GM18502 (cell line): ENCODE results near the gene PAXIP1.
"Not testable (repeated sequence)": the region's sequence is repeated elsewhere in the genome, so short reads cannot be mapped to it uniquely, and the experiment has no call there.

Experiments used
- ATAC-seq: cut with Tn5 transposase; IDR thresholded peaks from one replicate; pipeline ENCODE4 v1.9.1; 2021; ENCODE audit warnings: mild to moderate bottlenecking; ENCODE audit not compliant: unreplicated experiment, poor library complexity

PAXIP1 gene

GRCh38 chr7:154950960-154951359, 52.0 kb downstream of the PAXIP1 start:
- ATAC-seq, result no peak

DNA sequence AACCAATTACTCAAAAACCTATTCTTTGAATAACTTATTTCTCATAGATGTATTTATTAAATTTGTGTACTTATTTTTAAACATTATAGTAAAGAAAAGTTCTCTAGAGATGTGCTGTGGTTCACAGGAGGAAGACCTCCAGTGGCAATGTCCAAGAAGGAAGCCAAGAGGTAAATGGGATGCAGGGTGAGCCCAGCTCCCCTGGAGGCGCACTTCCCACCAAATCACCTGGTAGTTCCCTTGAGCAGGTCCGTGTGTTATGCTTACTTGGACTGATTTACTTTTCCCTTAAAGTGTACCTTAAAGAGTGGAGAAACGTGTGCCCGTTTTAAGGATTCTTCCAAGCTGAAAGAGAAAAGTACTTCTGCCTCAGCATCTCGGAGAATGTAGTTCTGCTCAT, 55.3 kb downstream of the PAXIP1 start:
- ATAC-seq, result no peak

DNA sequence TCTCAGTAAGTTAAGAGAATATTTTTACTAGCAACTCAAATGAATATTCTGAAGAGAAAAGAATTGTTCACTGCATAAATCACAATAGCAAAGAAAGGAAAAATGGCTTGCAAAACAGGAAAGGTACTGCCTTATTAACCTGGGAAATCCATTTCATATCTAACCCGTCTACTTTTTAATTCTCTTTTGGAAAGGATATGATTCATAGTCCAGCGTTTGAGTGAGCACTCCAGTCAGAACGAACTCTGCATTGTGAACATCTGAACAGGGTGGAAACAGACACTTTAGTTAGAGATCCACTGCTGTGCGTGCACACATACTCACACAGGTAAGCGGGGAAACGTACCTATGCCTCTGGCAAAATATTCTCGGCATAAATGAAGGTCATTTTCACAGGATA, 56.8 kb downstream of the PAXIP1 start:
- no peak for ATAC-seq

GRCh38 chr7:154943906-154944305, 59.0 kb downstream of the PAXIP1 start:
- ATAC-seq, result no peak

DNA sequence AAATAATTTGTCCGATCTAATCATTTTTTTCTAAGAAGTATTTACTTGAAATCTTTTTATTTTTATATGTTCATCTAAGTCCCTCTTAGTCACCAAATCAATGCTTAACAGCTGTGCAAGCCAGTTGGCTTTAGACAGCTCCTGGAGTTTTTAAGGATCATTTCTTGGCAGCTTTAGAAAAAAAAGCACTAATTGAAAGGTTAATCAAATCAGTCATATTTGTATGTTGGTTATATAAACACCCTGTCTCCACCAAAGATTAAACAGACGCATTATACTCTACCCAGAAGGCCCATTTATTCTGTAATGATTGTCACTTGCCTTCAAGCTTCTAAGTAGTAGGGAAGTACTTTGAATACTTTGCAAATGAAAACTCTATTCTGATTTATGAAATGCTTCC, 60.2 kb downstream of the PAXIP1 start:
- no peak for ATAC-seq

DNA sequence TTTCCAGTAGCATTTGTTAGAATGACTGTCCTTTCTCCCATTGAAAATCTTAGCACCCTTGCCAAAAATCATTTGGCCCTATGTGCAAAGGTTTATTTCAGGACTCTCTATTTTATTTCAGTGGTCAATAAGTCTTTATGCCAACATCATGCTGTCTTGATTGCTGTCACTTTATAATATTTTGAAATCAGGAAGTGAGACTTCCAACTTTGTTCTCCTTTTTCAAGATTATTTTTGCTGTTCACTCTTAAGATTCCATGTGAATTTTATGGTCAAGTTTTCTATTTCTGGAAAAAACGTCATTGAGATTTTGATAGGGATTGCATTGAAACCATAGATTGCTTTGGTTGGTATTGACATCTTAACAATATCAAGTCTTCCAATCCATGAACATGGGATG, 65.1 kb downstream of the PAXIP1 start:
- ATAC-seq, result no peak

GRCh38 chr7:154934353-154934952, 68.5 kb downstream of the PAXIP1 start:
- not testable (repeated sequence) for ATAC-seq

DNA sequence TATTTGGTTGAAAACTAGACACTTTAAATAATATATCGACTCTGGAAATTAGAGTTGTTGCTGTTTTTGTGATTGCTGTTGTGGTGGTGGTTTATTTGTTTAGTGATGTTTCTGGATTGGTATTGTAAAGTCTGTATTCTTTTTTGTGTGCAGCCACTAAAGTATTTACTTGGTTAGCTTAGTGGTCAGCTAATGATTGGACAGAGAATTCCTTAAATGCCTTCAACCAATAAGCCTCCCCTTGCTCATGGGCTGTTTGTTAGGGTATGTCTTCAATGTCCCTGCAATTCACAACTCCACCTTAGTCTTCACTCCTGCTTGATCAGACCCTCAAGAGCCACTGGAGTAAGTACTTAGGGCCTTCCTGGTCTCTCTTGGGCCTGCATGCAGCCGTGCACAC, 71.0 kb downstream of the PAXIP1 start:
- ATAC-seq, result no peak

DNA sequence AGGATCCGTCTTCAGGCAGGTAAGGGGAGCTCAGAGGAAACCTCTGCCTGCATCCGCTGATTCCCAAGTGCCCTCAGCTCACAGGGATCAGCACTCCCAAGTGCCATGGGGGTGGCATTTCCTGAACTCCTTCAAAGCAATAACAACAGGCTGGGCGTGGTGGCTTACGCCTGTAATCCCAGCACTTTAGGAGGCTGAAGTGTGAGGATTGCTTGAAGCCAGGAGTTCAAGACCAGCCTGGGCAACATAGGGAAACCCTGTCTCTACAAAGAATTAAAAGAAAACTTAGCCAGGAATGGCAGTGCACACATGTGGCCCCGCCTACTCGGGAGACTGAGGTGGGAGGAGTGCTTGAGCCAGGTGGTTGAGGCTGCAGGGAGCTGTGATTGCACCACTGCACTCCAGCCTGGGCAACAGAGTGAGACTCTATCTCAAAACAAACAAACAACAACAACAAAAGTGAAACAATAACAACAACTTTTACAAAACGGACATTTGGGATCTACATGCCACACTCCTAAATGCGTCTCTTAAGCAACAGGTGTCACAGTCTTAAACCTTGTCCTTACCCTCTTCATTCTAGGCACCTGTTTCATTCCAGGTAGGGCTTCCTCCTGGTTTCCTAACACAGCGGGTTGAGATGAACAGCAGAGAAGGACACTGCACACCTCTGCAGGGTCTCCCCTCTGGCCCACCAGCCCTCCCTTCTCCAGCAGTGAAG, 73.8 kb downstream of the PAXIP1 start:
- peak; percentile 1 for ATAC-seq

DNA sequence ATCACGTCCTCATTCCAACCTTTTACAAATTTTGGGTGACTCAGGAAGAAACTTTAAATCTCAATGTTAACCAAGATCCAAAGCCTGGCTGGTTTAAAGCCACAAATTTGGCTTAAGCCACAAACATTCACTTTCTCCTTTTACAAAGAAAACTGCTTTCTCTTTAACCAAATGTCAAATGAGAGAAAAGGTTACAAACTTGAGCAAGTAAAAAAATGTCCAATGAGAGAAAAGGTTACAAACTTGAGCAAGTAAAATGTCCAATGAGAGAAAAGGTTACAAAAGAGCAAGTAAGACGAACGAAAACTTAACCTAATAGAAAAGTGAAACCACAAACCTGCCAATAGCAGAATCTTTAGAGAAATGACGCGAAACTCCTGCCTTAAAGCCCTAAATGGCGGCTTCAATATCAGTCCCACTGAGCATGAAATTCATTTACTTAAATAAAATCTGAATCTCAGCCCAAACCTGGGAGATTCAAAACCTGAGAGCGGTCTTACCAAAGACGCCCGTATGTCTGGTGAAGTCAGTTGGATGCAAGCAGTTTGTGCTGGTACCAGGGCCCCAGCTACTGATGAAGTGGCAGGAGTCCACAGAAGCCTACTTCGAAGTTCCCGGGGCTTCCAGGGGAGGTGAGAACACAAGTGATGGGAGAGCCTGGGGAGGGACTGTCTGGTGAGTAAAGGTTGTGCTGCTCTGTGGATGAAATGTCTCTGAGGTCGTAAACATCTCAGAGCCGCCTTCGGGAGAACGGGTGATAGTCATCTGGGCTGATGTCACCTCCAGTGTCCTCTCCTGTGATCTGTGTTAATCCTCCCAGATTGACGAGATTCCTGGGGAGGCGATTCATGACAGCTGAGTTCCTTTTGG, 74.6 kb downstream of the PAXIP1 start:
- peak; percentile 87 for ATAC-seq

DNA sequence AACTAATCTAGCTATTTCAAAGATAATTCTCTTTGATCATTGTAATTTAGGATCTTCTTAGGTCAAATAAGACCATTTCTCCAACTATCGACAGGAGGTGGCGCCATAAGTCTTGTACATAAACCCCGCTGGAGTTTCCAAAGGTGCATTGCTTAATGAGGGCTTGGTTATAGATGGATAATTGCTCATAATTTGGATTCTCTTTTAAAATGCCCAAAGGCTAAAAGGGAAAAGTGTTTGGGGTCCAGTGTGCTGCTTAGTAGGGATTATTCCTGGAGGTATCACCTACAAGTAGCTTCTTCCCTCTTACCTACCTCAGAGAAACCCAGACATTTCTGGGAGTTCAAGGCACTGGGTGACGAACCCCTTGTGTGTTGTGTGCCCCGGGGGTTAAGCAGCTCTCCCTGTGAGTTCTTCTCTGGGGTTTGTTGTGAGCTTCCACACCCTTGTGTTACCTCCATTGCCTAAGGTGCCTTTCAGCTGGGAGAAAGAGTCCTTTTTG, 75.2 kb downstream of the PAXIP1 start:
- peak; percentile 59 for ATAC-seq

DNA sequence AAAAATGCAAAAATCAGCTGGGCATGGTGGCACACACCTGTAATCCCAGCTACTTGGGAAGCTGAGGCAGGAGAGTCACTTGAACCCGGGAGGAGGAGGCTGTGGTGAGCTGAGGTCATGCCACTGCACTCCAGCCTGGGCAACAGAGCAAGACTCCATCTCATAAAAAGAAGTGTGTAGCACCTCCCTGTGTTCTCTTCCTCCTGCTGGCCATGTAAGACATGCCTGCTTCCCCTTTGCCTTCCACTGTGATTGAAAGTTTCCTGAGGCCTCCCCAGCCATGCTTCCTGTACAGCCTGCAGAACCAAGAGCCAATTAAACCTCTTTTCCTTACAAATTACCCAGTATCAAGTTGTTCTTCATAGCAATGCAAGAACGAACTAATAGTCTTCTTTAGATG, 80.5 kb downstream of the PAXIP1 start:
- ATAC-seq, result not testable (repeated sequence)

- no peak for ATAC-seq
These were observed 83.3 kb downstream of the PAXIP1 start for GRCh38 chr7:154919344-154920225.

GRCh38 chr7:154918741-154919140, 84.2 kb downstream of the PAXIP1 start:
- no peak for ATAC-seq

DNA sequence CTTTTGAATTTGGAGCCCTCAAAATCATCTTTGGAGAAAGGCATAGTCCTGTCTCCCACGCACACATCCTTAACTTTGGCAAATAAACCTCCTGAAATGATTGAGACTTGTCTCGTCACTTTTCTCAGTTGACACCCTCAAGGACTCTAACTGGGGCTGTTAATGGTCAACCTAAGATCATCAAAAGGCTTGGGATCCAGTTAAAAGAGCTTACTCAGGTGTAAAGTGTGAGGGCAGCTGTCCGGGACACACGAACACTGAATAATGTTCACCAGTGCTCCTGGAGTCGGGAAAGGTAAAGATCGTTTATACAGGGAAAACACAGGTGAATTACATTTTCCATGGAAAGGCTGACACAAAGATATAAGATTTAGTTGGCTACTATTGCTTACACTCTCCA, 84.7 kb downstream of the PAXIP1 start:
- no peak for ATAC-seq

DNA sequence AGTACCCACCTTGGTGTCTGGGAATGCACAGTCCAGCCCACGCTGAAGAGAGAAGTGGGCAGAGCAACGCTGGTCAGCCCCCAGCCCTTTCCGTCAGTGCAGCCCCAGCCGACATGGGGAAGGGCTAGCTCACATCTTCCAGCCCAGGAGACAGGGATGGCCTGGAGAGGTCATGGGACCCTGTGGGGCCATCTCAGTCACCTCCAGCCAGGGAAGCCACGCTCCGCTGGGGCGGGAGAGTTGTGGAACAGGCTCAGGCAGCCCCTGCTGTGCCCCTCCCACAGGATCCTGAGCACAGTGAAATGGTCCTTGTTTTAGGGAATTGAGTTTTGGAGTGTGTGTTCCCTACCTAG, 85.1 kb downstream of the PAXIP1 start:
- no peak for ATAC-seq

DNA sequence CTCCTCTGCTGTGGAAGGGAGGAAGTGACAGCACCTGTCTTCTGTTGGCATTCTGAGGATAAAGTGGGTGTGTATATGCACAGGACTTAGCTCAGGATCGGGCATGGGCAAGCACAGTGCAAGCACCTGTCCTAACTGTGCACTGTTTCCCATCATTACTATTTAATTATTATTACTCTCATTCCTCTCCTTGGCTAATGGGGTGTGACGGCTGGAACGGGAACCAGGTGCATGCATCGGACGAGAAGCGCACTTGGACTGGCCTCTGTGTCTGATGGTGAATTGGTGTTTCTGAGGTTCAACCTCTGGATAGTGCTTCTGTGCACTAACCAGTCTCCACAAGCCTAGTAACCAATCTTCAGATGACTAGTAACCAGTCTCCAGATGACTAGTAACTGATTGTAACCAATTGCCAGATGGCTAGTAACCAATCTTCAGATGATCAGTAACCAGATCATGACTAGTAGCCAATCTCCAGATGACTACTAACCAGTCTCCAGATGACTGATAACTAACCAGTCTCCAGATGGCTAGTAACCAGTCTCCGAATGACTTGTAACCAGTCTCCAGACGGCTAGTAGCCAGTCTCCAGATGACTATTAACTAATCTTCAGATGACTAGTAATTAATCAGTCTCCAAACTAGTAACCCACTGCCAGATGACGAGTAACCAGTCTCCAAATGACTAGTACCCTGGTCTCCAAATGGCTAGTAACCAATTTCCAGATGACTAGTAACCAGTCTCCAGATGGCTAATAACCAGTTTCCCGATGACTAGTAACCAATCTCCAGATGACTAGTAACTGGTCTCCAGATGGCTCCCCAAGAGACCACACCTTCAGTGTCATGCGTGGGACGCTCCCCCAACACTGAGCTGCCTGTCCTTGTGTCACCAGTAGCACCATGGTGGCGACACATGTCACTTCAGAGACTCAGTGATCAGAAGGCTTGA, 85.8 kb downstream of the PAXIP1 start:
- no peak for ATAC-seq

DNA sequence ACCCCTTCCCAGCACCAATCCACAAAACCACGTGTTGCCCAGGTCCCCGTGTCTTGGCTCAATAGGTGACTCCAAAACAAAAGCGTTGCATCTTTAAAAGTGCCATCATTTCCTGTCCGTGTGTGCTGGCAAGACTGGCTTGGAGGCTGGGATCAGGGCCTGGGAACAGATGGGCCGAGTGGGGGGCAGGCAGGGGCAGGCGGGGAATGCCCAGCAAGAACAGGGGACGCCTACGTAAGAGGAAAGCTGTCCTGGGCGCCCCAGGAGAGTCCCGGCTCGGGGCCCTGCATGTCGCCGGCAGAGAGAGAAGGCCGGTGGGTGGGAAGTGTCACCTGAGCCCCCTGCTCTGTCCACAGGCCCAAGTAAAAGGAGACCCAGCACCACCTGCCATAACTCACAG, 86.5 kb downstream of the PAXIP1 start:
- no peak for ATAC-seq

DNA sequence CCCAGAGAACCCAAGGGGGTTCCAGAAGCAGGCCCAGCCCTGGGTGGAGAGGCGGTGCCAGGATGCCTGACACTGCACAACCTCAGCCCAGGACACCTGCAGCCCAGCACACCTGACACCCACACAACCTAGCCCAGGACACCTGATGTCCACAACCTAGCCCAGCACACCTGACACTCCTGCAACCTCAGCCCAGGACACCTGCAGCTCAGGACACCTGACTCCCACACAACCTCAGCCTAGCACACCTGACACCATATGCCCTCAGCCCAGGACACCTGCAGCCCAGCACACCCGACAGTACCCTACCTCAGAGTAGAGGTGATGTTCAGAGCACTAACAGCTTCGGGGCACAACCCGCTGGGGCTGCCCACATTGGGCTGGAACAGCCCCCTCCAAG, 87.3 kb downstream of the PAXIP1 start:
- ATAC-seq, result no peak
